Panc1 (cell line): ENCODE data around the gene ADCY3.

Source experiments
- CTCF ChIP-seq: fragments of 450-650 bp; IDR thresholded peaks from 2 replicates; pipeline ENCODE4 v1.5.1; 2017; ENCODE audit warnings: mild to moderate bottlenecking
- POLR2AphosphoS5 ChIP-seq: IDR thresholded peaks from 2 replicates; pipeline ENCODE4 v1.6.1; 2012; ENCODE audit warnings: mild to moderate bottlenecking, low read depth, low read length, moderate library complexity
- SIN3A ChIP-seq: IDR thresholded peaks from 2 replicates; pipeline ENCODE4 v1.6.1; 2012; ENCODE audit warnings: low read depth, mild to moderate bottlenecking, low read length, moderate library complexity, borderline replicate concordance; ENCODE audit not compliant: insufficient read depth
- TF ChIP-seq, protein P1 (sequence below), 2 experiments: IDR thresholded peaks; 2 replicates each; pipeline ENCODE4 v1.6.1; 2011 to 2012; ENCODE audit warnings: low read depth in 2 of 2, control low read depth in 1 of 2, low read length in 1 of 2, mild to moderate bottlenecking in 1 of 2, moderate library complexity in 1 of 2; ENCODE audit not compliant: insufficient read depth in 1 of 2

DNA sequence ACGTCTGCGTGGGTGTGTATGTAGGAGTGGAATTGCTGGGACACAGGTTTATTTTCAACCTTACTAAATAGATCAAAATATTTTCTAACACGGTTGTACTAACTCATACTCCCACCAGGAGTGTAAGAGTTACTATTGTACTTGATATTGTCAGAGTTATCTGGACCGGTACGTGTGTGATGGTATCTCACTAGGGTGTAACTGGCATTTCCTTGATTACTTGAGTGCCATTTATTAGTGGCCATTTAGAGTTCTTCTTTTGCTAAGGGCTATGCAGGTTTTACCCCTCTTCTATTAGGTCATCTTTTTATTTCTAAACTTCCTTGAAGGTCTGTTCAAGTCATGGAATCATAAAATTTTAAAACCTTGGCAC is 93.3 kb downstream of the ADCY3 start:
- TF ChIP-seq, protein P1, sequence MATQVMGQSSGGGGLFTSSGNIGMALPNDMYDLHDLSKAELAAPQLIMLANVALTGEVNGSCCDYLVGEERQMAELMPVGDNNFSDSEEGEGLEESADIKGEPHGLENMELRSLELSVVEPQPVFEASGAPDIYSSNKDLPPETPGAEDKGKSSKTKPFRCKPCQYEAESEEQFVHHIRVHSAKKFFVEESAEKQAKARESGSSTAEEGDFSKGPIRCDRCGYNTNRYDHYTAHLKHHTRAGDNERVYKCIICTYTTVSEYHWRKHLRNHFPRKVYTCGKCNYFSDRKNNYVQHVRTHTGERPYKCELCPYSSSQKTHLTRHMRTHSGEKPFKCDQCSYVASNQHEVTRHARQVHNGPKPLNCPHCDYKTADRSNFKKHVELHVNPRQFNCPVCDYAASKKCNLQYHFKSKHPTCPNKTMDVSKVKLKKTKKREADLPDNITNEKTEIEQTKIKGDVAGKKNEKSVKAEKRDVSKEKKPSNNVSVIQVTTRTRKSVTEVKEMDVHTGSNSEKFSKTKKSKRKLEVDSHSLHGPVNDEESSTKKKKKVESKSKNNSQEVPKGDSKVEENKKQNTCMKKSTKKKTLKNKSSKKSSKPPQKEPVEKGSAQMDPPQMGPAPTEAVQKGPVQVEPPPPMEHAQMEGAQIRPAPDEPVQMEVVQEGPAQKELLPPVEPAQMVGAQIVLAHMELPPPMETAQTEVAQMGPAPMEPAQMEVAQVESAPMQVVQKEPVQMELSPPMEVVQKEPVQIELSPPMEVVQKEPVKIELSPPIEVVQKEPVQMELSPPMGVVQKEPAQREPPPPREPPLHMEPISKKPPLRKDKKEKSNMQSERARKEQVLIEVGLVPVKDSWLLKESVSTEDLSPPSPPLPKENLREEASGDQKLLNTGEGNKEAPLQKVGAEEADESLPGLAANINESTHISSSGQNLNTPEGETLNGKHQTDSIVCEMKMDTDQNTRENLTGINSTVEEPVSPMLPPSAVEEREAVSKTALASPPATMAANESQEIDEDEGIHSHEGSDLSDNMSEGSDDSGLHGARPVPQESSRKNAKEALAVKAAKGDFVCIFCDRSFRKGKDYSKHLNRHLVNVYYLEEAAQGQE (IDR thresholded peaks at IDR 0.05; ENCODE audit: insufficient read depth in 1 of 2, low read depth in 2 of 2, low read length in 1 of 2), result no peak
- TF ChIP-seq POLR2AphosphoS5, result no peak
- TF ChIP-seq CTCF, result no peak
- TF ChIP-seq SIN3A, result no peak
